WTC11 (cell line): ENCODE data around the gene DDN. TPM values are rescaled to one million over a fixed set of nuclear protein-coding genes. Genes with fewer than 3 reads are reported as not detected.

Experiments used
- ATAC-seq: fragments of 200-7000 bp; cut with Tn5 transposase; 2 replicates; pipeline ENCODE4 v1.10.0; 2021; ENCODE audit warnings: mild to moderate bottlenecking, moderate library complexity
- CTCF ChIA-PET: fragments of 300-600 bp; sonication (Branson Sonifier 250); formaldehyde crosslinking; loops from one replicate; lab custom pipeline; 2021; ENCODE audit warnings: antibody characterized with exemption; lab: Charles Lee
- POLR2A ChIA-PET: fragments of 350-600 bp; sonication (Branson Sonifier 250); formaldehyde crosslinking; loops from one replicate; lab custom pipeline; 2021; ENCODE audit warnings: antibody characterized with exemption; lab: Charles Lee
- DNase-seq: peaks from one replicate; pipeline ENCODE4 v3.0.0; 2021; ENCODE audit warnings: low spot score
- H3K27ac Mint-ChIP-seq: 2 replicates; pipeline ENCODE4 v1.8.0; 2021; ENCODE audit warnings: mixed read lengths
- H3K27me3 Mint-ChIP-seq: 2 replicates; pipeline ENCODE4 v1.8.0; 2021; ENCODE audit warnings: low read depth, mild to moderate bottlenecking, moderate library complexity, mixed read lengths
- H3K36me3 Mint-ChIP-seq: 2 replicates; pipeline ENCODE4 v1.8.0; 2021; ENCODE audit warnings: mixed read lengths
- H3K4me1 Mint-ChIP-seq: 2 replicates; pipeline ENCODE4 v1.8.0; 2022; ENCODE audit warnings: mixed read lengths
- H3K4me3 Mint-ChIP-seq: 2 replicates; pipeline ENCODE4 v1.8.0; 2021; ENCODE audit warnings: mild to moderate bottlenecking, moderate library complexity, mixed read lengths
- H3K9me3 Mint-ChIP-seq: 2 replicates; pipeline ENCODE4 v1.8.0; 2021; ENCODE audit warnings: mixed read lengths
- CBFB ChIP-seq: sonication (generic); formaldehyde crosslinking; IDR thresholded peaks from 2 replicates; pipeline ENCODE4 v1.8.1; 2022; ENCODE audit warnings: mild to moderate bottlenecking, low read depth, missing genetic modification reagents
- FOXK1 ChIP-seq: sonication (generic); formaldehyde crosslinking; IDR thresholded peaks from 2 replicates; pipeline ENCODE4 v1.8.0; 2022; ENCODE audit warnings: mild to moderate bottlenecking, moderate library complexity, missing genetic modification reagents
- HMGXB4 ChIP-seq: sonication (generic); formaldehyde crosslinking; IDR thresholded peaks from 2 replicates; pipeline ENCODE4 v1.8.1; 2023; ENCODE audit warnings: mild to moderate bottlenecking, moderate library complexity, missing genetic modification reagents
- JAZF1 ChIP-seq: fragments of 250-450 bp; sonication (Bioruptor Pico); IDR thresholded peaks from 2 replicates; pipeline ENCODE4 v1.9.0; 2021; ENCODE audit warnings: moderate library complexity, mild to moderate bottlenecking, inconsistent platforms
- JUN ChIP-seq: sonication (generic); formaldehyde crosslinking; IDR thresholded peaks from 2 replicates; pipeline ENCODE4 v1.8.0; 2023; ENCODE audit warnings: mild to moderate bottlenecking, missing genetic modification reagents
- NR1H2 ChIP-seq: sonication (generic); formaldehyde crosslinking; IDR thresholded peaks from 2 replicates; pipeline ENCODE4 v1.9.0; 2021; ENCODE audit warnings: mild to moderate bottlenecking, moderate library complexity, missing genetic modification reagents
- TEAD4 ChIP-seq: sonication (generic); formaldehyde crosslinking; IDR thresholded peaks from 2 replicates; pipeline ENCODE4 v1.8.0; 2022; ENCODE audit warnings: mild to moderate bottlenecking, missing genetic modification reagents
- TP53 ChIP-seq: sonication (generic); formaldehyde crosslinking; IDR thresholded peaks from 2 replicates; pipeline ENCODE4 v1.8.1; 2023; ENCODE audit warnings: mild to moderate bottlenecking, missing genetic modification reagents
- ZNF281 ChIP-seq: sonication (generic); formaldehyde crosslinking; IDR thresholded peaks from 2 replicates; pipeline ENCODE4 v1.8.0; 2023; ENCODE audit warnings: mild to moderate bottlenecking, missing genetic modification reagents
- ZNF423 ChIP-seq: fragments of 250-450 bp; sonication (Bioruptor Pico); IDR thresholded peaks from 2 replicates; pipeline ENCODE4 v2.1.2; 2022; ENCODE audit warnings: mild to moderate bottlenecking, moderate library complexity
- ZSCAN18 ChIP-seq: fragments of 250-450 bp; sonication (Bioruptor Pico); IDR thresholded peaks from 2 replicates; pipeline ENCODE4 v2.1.2; 2022; ENCODE audit warnings: mild to moderate bottlenecking, moderate library complexity
- total RNA-seq: library from RNA; stranded (reverse); gene quantifications from 3 replicates; pipeline ENCODE4 v1.2.3, GENCODE V29; 2021

DDN gene
- total RNA-seq, 1 experiment from 2014 or later, result 0.33 TPM

- TF ChIP-seq HMGXB4 (0 out of 2 replicates have a peak, but pooled peaks have one; percentile 21), JAZF1 (CRISPR knock-in tag) (no peak), ZNF281 (CRISPR knock-in tag) (no peak), JUN (CRISPR knock-in tag) (no peak), NR1H2 (CRISPR knock-in tag) (no peak)
These were observed 29.1 kb downstream of the DDN start (continued) for GRCh38 chr12:48969833-48970701.

- ATAC-seq (no peak), DNase-seq (no peak)
- TF ChIP-seq ZNF423 (CRISPR knock-in tag) (0 out of 2 replicates have a peak, but pooled peaks have one; percentile 17), FOXK1 (no peak)
- H3K27ac Mint-ChIP-seq, result no peak overlapping the region
- ChIA-PET POLR2A (no interaction called here), CTCF (interaction anchor here (0.7 to 11.0 kb wide), 12 partner anchors 12 to 152 kb away, joined by 3 to 164 read pairs (median 12); partner anchors contain the start of genes ARF3, DDN and WNT1)
- H3K4me3 Mint-ChIP-seq, result peak overlapping the region; percentile 61
- H3K36me3 Mint-ChIP-seq, result no peaks in the 10 kb centered on the region
- peaks cover 62% of the 10 kb centered on the region for H3K4me1 Mint-ChIP-seq
- peaks cover 81% of the 10 kb centered on the region for H3K27me3 Mint-ChIP-seq
- H3K9me3 Mint-ChIP-seq, result no peaks in the 10 kb centered on the region
These were observed 29.9 kb downstream of the DDN start for GRCh38 chr12:48969160-48969771.

- peaks cover 67% of the 10 kb centered on the region for H3K4me1 Mint-ChIP-seq
- ATAC-seq (no peak), DNase-seq (no peak)
- POLR2A ChIA-PET, result no interaction called here
- no peak overlapping the region for H3K27ac Mint-ChIP-seq
- no peak overlapping the region for H3K4me3 Mint-ChIP-seq
- CTCF ChIA-PET, result interaction anchor here (0.6 to 11.0 kb wide), 11 partner anchors 11 to 180 kb away, joined by 3 to 164 read pairs (median 12); partner anchors contain the start of genes ARF3, DDN and WNT1
- peaks cover 73% of the 10 kb centered on the region for H3K27me3 Mint-ChIP-seq
- no peaks in the 10 kb centered on the region for H3K36me3 Mint-ChIP-seq
- H3K9me3 Mint-ChIP-seq, result no peaks in the 10 kb centered on the region
- TF ChIP-seq CBFB (CRISPR knock-in tag), result no peak
These were observed 30.7 kb downstream of the DDN start for GRCh38 chr12:48968467-48968866.

- no peaks in the 10 kb centered on the region for H3K9me3 Mint-ChIP-seq
- H3K27me3 Mint-ChIP-seq, result peaks cover 68% of the 10 kb centered on the region
- H3K36me3 Mint-ChIP-seq, result no peaks in the 10 kb centered on the region
- ChIA-PET CTCF (interaction anchor here (0.6 to 11.0 kb wide), 12 partner anchors 10 to 215 kb away, joined by 3 to 164 read pairs (median 12); partner anchors contain the start of genes ARF3, DDN and WNT1), POLR2A (no interaction called here)
- H3K4me3 Mint-ChIP-seq, result no peak overlapping the region
- no peak for TF ChIP-seq CBFB (CRISPR knock-in tag)
- TF ChIP-seq TEAD4 (CRISPR knock-in tag), result no peak
- TF ChIP-seq ZSCAN18, result no peak
- TF ChIP-seq TP53 (CRISPR knock-in tag), result no peak
- TF ChIP-seq JUN (CRISPR knock-in tag), result no peak
- no peak for TF ChIP-seq ZNF281 (CRISPR knock-in tag)
- peaks cover 67% of the 10 kb centered on the region for H3K4me1 Mint-ChIP-seq
- H3K27ac Mint-ChIP-seq, result no peak overlapping the region
- no peak for ATAC-seq
- DNase-seq, result no peak
These were observed 31.2 kb downstream of the DDN start for GRCh38 chr12:48967991-48968390.
